ENCODE measurements around the gene ANKRD44.

ANKRD44 gene

DNA sequence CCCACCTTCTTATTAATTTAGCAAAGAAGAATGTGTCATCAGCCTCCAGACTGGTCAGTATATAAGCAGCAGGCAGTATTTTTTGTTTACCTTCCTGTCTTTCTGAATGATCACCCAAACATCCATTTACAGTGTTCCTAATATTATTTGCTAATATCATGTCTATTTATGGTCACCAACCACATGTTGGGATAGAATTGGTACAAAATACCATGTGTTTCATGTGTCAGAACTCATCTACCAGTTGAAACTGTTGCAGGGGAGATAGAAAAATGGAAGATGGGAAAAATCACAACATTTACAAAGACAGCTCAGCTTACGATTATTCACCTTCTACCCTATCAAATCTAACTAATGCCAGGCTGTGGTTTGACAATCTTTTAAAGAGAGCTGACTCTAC is 66.2 kb downstream of the ANKRD44 start:
- Histone ChIP-seq H2AFZ (ENCODE audit: low read depth, low read length) (no peak overlapping the region), H3K27ac (ENCODE audit: low read length, poor library complexity, severe bottlenecking) (no peak overlapping the region), H3K14ac (ENCODE audit: low read length in 2 of 2) (no peak overlapping the region), H2BK15ac (ENCODE audit: low read depth, poor library complexity, severe bottlenecking) (no peak overlapping the region), H2AK5ac (ENCODE audit: low read length, severe bottlenecking) (no peak overlapping the region), H3K23ac (ENCODE audit: low read length in 2 of 2) (no peak overlapping the region), H3K4ac (ENCODE audit: low read depth in 1 of 2, low read length in 2 of 2) (no peak overlapping the region), H3K9ac (ENCODE audit: low read length) (no peak overlapping the region), H3K18ac (ENCODE audit: low read depth in 1 of 2, low read length in 2 of 2) (no peak overlapping the region), H3K36me3 (ENCODE audit: control insufficient read depth in 1 of 2, insufficient read depth in 2 of 2, low read depth in 1 of 2, low read length in 2 of 2) (no peaks in the 10 kb centered on the region), H4K8ac (ENCODE audit: low read length) (no peak overlapping the region), H2BK5ac (ENCODE audit: low read depth, low read length, poor library complexity, severe bottlenecking) (no peak overlapping the region), H3K4me3 (ENCODE audit: insufficient read depth in 1 of 2, low read depth in 1 of 2, low read length in 2 of 2) (no peak overlapping the region), H4K91ac (ENCODE audit: low read length) (no peak overlapping the region), H3K4me1 (ENCODE audit: control insufficient read depth, insufficient read depth, low read depth, low read length) (no peaks in the 10 kb centered on the region), H3K4me2 (ENCODE audit: low read length, poor library complexity, severe bottlenecking) (no peak overlapping the region), H2BK12ac (ENCODE audit: low read length in 2 of 2) (no peak overlapping the region), H3K79me1 (replicated peaks; ENCODE audit: low read length, poor library complexity, severe bottlenecking) (peaks cover 4% of the 10 kb centered on the region), H3K9me3 (ENCODE audit: control insufficient read depth, low read length) (no peaks in the 10 kb centered on the region), H2BK120ac (ENCODE audit: low read depth, low read length) (no peak overlapping the region), H3K27me3 (ENCODE audit: control insufficient read depth in 1 of 2, insufficient read depth in 1 of 2, low read length in 2 of 2) (no peaks in the 10 kb centered on the region)
- no CpG with 5 or more reads among the region's 1 CpG for WGBS
- DNase-seq = no peak

DNA sequence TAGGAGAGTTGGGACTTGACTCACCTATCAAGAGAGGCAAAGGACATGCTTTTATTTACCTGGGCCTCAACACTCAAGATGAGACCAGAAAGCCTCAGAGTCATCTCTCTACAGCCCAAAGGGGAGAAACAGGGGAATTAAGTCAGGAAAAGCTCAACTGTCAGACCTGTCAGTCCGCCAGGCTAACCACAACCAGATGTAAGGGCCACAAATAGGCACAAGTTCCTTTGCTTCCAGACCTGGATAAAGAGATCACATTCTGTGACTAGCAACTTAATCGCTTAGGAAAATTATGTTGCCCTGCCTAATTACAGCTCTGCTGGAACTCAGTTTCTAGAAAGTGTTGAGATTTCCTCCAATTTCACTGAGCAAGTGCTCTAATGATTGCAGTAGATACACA is 67.9 kb downstream of the ANKRD44 start:
- H2AFZ ChIP-seq (ENCODE audit: low read depth, low read length) = no peak overlapping the region
- 96% methylated on average over 2 of the region's 2 CpGs for WGBS
- H4K91ac ChIP-seq (ENCODE audit: low read length) = no peak overlapping the region
- no peak overlapping the region for H3K14ac ChIP-seq (ENCODE audit: low read length in 2 of 2)
- H2BK12ac ChIP-seq (ENCODE audit: low read length in 2 of 2) = no peak overlapping the region
- H3K4me2 ChIP-seq (ENCODE audit: low read length, poor library complexity, severe bottlenecking) = no peak overlapping the region
- H2BK120ac ChIP-seq (ENCODE audit: low read depth, low read length) = no peak overlapping the region
- H3K27ac ChIP-seq (ENCODE audit: low read length, poor library complexity, severe bottlenecking) = no peak overlapping the region
- H3K23ac ChIP-seq (ENCODE audit: low read length in 2 of 2) = no peak overlapping the region
- H3K9me3 ChIP-seq (ENCODE audit: control insufficient read depth, low read length) = no peaks in the 10 kb centered on the region
- no peaks in the 10 kb centered on the region for H3K4me1 ChIP-seq (ENCODE audit: control insufficient read depth, insufficient read depth, low read depth, low read length)
- no peaks in the 10 kb centered on the region for H3K27me3 ChIP-seq (ENCODE audit: control insufficient read depth in 1 of 2, insufficient read depth in 1 of 2, low read length in 2 of 2)
- no peak overlapping the region for H2AK5ac ChIP-seq (ENCODE audit: low read length, severe bottlenecking)
- H4K8ac ChIP-seq (ENCODE audit: low read length) = no peak overlapping the region
- H3K4ac ChIP-seq (ENCODE audit: low read depth in 1 of 2, low read length in 2 of 2) = no peak overlapping the region
- H3K18ac ChIP-seq (ENCODE audit: low read depth in 1 of 2, low read length in 2 of 2) = no peak overlapping the region
- peaks cover 5% of the 10 kb centered on the region for H3K79me1 ChIP-seq (replicated peaks; ENCODE audit: low read length, poor library complexity, severe bottlenecking)
- no peak for DNase-seq
- no peaks in the 10 kb centered on the region for H3K36me3 ChIP-seq (ENCODE audit: control insufficient read depth in 1 of 2, insufficient read depth in 2 of 2, low read depth in 1 of 2, low read length in 2 of 2)
- H3K9ac ChIP-seq (ENCODE audit: low read length) = no peak overlapping the region
- H2BK15ac ChIP-seq (ENCODE audit: low read depth, poor library complexity, severe bottlenecking) = no peak overlapping the region
- H3K4me3 ChIP-seq (ENCODE audit: insufficient read depth in 1 of 2, low read depth in 1 of 2, low read length in 2 of 2) = no peak overlapping the region
- no peak overlapping the region for H2BK5ac ChIP-seq (ENCODE audit: low read depth, low read length, poor library complexity, severe bottlenecking)

DNA sequence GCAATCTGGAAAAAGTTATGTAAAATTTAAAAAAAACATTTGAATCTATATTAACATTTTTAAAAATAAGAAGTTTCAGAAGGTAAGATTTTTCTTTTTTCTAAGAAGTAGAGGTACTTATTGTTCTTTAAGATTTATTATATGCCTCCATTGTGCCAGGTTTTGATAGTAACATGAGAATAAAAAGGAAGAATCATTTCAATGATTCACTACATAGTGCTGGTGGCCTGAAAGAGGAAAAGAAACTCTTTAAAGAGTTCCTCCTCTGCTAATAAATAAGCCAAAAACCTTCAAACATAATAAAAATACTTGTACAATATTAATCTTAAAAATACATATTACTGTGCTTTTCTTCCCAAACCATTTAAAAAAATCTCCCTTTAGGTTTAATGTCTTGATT is 69.0 kb downstream of the ANKRD44 start:
- no peak overlapping the region for H3K4me2 ChIP-seq (ENCODE audit: low read length, poor library complexity, severe bottlenecking)
- no peak for DNase-seq
- H3K23ac ChIP-seq (ENCODE audit: low read length in 2 of 2) = no peak overlapping the region
- peaks cover 5% of the 10 kb centered on the region for H3K79me1 ChIP-seq (replicated peaks; ENCODE audit: low read length, poor library complexity, severe bottlenecking)
- no peak overlapping the region for H2AK5ac ChIP-seq (ENCODE audit: low read length, severe bottlenecking)
- H3K4me3 ChIP-seq (ENCODE audit: insufficient read depth in 1 of 2, low read depth in 1 of 2, low read length in 2 of 2) = no peak overlapping the region
- H3K9me3 ChIP-seq (ENCODE audit: control insufficient read depth, low read length) = no peaks in the 10 kb centered on the region
- H3K9ac ChIP-seq (ENCODE audit: low read length) = no peak overlapping the region
- no peak overlapping the region for H4K91ac ChIP-seq (ENCODE audit: low read length)
- no peak overlapping the region for H3K4ac ChIP-seq (ENCODE audit: low read depth in 1 of 2, low read length in 2 of 2)
- no peak overlapping the region for H2BK12ac ChIP-seq (ENCODE audit: low read length in 2 of 2)
- no peak overlapping the region for H3K14ac ChIP-seq (ENCODE audit: low read length in 2 of 2)
- H2BK120ac ChIP-seq (ENCODE audit: low read depth, low read length) = no peak overlapping the region
- no peaks in the 10 kb centered on the region for H3K4me1 ChIP-seq (ENCODE audit: control insufficient read depth, insufficient read depth, low read depth, low read length)
- no peaks in the 10 kb centered on the region for H3K27me3 ChIP-seq (ENCODE audit: control insufficient read depth in 1 of 2, insufficient read depth in 1 of 2, low read length in 2 of 2)
- no peak overlapping the region for H4K8ac ChIP-seq (ENCODE audit: low read length)
- H3K18ac ChIP-seq (ENCODE audit: low read depth in 1 of 2, low read length in 2 of 2) = no peak overlapping the region
- H2AFZ ChIP-seq (ENCODE audit: low read depth, low read length) = no peak overlapping the region
- H2BK5ac ChIP-seq (ENCODE audit: low read depth, low read length, poor library complexity, severe bottlenecking) = no peak overlapping the region
- no peak overlapping the region for H3K27ac ChIP-seq (ENCODE audit: low read length, poor library complexity, severe bottlenecking)
- no peak overlapping the region for H2BK15ac ChIP-seq (ENCODE audit: low read depth, poor library complexity, severe bottlenecking)
- no peaks in the 10 kb centered on the region for H3K36me3 ChIP-seq (ENCODE audit: control insufficient read depth in 1 of 2, insufficient read depth in 2 of 2, low read depth in 1 of 2, low read length in 2 of 2)

GRCh38 chr2:197241153-197241552 is 69.4 kb downstream of the ANKRD44 start:
- Histone ChIP-seq H3K9ac (ENCODE audit: low read length) (no peak overlapping the region), H4K8ac (ENCODE audit: low read length) (no peak overlapping the region), H2BK12ac (ENCODE audit: low read length in 2 of 2) (no peak overlapping the region), H3K4me1 (ENCODE audit: control insufficient read depth, insufficient read depth, low read depth, low read length) (no peaks in the 10 kb centered on the region), H2AK5ac (ENCODE audit: low read length, severe bottlenecking) (no peak overlapping the region), H3K4ac (ENCODE audit: low read depth in 1 of 2, low read length in 2 of 2) (no peak overlapping the region), H3K4me2 (ENCODE audit: low read length, poor library complexity, severe bottlenecking) (no peak overlapping the region), H2BK15ac (ENCODE audit: low read depth, poor library complexity, severe bottlenecking) (no peak overlapping the region), H2AFZ (ENCODE audit: low read depth, low read length) (no peak overlapping the region), H3K9me3 (ENCODE audit: control insufficient read depth, low read length) (no peaks in the 10 kb centered on the region), H4K91ac (ENCODE audit: low read length) (no peak overlapping the region), H2BK120ac (ENCODE audit: low read depth, low read length) (no peak overlapping the region), H3K18ac (ENCODE audit: low read depth in 1 of 2, low read length in 2 of 2) (no peak overlapping the region), H2BK5ac (ENCODE audit: low read depth, low read length, poor library complexity, severe bottlenecking) (no peak overlapping the region), H3K14ac (ENCODE audit: low read length in 2 of 2) (no peak overlapping the region), H3K36me3 (ENCODE audit: control insufficient read depth in 1 of 2, insufficient read depth in 2 of 2, low read depth in 1 of 2, low read length in 2 of 2) (no peaks in the 10 kb centered on the region), H3K79me1 (replicated peaks; ENCODE audit: low read length, poor library complexity, severe bottlenecking) (peaks cover 5% of the 10 kb centered on the region), H3K27me3 (ENCODE audit: control insufficient read depth in 1 of 2, insufficient read depth in 1 of 2, low read length in 2 of 2) (no peaks in the 10 kb centered on the region), H3K23ac (ENCODE audit: low read length in 2 of 2) (no peak overlapping the region), H3K4me3 (ENCODE audit: insufficient read depth in 1 of 2, low read depth in 1 of 2, low read length in 2 of 2) (no peak overlapping the region), H3K27ac (ENCODE audit: low read length, poor library complexity, severe bottlenecking) (no peak overlapping the region)
- DNase-seq = no peak
- 100% methylated on average over 1 of the region's 1 CpG for WGBS
